Lower lobe of right lung (tissue), 2 donors: ENCODE data around the gene PPM1A. TPM values are rescaled to one million over a fixed set of nuclear protein-coding genes. Genes with fewer than 3 reads are reported as not detected.
"Not testable (repeated sequence)": the region's sequence is repeated elsewhere in the genome, so short reads cannot be mapped to it uniquely, and the experiment has no call there.

Source experiments
- ATAC-seq, 2 donors: fragments of 200-7000 bp; cut with Tn5 transposase; one replicate each; pipeline ENCODE4 v1.9.1; 2020 to 2022; ENCODE audit warnings: mild to moderate bottlenecking in 2 of 2, moderate library complexity in 2 of 2
- DNase-seq: peaks from one replicate; pipeline ENCODE4 v3.0.0-alpha.2; 2020
- H3K27ac ChIP-seq: fragments of 200-600 bp; one replicate; pipeline ENCODE4 v1.8.0; 2022
- H3K27me3 ChIP-seq: fragments of 200-600 bp; one replicate; pipeline ENCODE4 v1.8.0; 2022; ENCODE audit warnings: low read depth
- H3K36me3 ChIP-seq: fragments of 200-600 bp; one replicate; pipeline ENCODE4 v1.8.0; 2022; ENCODE audit warnings: mild to moderate bottlenecking
- H3K4me1 ChIP-seq: fragments of 200-600 bp; one replicate; pipeline ENCODE4 v1.8.0; 2022
- H3K4me3 ChIP-seq: fragments of 200-600 bp; one replicate; pipeline ENCODE4 v1.8.0; 2022; ENCODE audit warnings: mild to moderate bottlenecking
- H3K9me3 ChIP-seq: fragments of 200-600 bp; one replicate; pipeline ENCODE4 v1.8.0; 2022
- intact Hi-C: fragments of 100-400 bp; cut with DNase I; formaldehyde crosslinking; loops from one replicate; pipeline ENCODE4 v1.11.0; 2022
- total RNA-seq: library from RNA; stranded (reverse); fragmentation: NEBNext Ultra II Directional; extraction: Animal tissue kit (Norgen Biotek cat#: 25700); gene quantifications from one replicate; pipeline ENCODE4 v1.2.1, GENCODE V29; 2021
- TF ChIP-seq, protein P1 (sequence below): fragments of 200-600 bp; IDR thresholded peaks from one replicate; pipeline ENCODE4 v1.8.0; 2022; ENCODE audit warnings: antibody characterized with exemption, mild to moderate bottlenecking
- donor health status: DM: no; HTN: yes; CAD: no; lungs with severe emphysema.

Gene PPM1A
- total RNA-seq, 1 donor from 2014 or later: 58.0 TPM

DNA sequence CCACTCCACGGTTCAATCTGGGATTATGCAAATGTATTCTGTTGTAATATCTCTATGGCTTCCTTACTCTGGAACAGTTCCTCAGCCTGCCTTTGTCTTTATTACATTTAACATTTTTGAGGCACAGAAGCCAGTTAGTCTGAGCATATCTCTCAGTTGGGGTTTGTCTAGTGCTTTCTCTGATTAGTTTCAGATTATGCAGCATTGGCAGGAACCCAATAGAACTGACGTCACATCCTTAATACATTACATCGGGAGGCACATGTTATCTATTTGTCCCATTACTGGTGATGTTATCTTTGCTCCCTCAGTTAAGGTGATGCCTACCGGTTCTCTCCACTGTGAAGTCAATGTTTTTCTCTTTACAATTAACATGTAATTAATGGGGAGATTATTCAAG is 62.4 kb downstream of the PPM1A start:
- no peak for DNase-seq
- Histone ChIP-seq H3K4me1 (no peaks in the 10 kb centered on the region), H3K4me3 (no peak overlapping the region), H3K27me3 (peaks cover 5% of the 10 kb centered on the region), H3K36me3 (no peaks in the 10 kb centered on the region), H3K27ac (no peak overlapping the region), H3K9me3 (no peaks in the 10 kb centered on the region)
- intact Hi-C loops: no loop called here
- TF ChIP-seq, protein P1, sequence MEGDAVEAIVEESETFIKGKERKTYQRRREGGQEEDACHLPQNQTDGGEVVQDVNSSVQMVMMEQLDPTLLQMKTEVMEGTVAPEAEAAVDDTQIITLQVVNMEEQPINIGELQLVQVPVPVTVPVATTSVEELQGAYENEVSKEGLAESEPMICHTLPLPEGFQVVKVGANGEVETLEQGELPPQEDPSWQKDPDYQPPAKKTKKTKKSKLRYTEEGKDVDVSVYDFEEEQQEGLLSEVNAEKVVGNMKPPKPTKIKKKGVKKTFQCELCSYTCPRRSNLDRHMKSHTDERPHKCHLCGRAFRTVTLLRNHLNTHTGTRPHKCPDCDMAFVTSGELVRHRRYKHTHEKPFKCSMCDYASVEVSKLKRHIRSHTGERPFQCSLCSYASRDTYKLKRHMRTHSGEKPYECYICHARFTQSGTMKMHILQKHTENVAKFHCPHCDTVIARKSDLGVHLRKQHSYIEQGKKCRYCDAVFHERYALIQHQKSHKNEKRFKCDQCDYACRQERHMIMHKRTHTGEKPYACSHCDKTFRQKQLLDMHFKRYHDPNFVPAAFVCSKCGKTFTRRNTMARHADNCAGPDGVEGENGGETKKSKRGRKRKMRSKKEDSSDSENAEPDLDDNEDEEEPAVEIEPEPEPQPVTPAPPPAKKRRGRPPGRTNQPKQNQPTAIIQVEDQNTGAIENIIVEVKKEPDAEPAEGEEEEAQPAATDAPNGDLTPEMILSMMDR: no peak
- ATAC-seq: peak in 1 of 2 donors; percentile 10

DNA sequence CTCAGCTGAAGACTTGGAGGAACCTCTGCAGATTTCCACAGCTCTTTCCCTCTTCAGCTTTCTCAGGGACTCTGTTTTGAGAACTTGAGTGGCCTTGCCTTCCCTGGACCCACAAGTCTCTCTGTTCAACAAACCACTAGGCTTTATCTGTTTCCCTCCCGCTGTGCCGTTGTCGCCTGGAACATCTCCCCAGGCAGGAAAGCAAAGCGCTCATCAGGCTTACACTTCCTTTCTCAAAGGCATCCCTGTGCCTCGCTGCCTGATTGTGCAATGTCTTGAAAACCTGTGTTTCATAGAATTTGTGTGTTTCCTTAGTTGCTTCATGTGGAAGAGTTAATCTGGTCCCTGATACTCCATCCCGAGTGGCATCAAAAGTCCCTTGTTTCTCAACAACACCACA is 64.1 kb downstream of the PPM1A start:
- Histone ChIP-seq H3K4me1 (no peaks in the 10 kb centered on the region), H3K27ac (no peak overlapping the region), H3K27me3 (peaks cover 5% of the 10 kb centered on the region), H3K9me3 (no peaks in the 10 kb centered on the region), H3K36me3 (no peaks in the 10 kb centered on the region), H3K4me3 (no peak overlapping the region)
- DNase-seq (no peak), ATAC-seq (no peak)
- intact Hi-C loops: no loop called here
- TF ChIP-seq, protein P1: no peak

DNA sequence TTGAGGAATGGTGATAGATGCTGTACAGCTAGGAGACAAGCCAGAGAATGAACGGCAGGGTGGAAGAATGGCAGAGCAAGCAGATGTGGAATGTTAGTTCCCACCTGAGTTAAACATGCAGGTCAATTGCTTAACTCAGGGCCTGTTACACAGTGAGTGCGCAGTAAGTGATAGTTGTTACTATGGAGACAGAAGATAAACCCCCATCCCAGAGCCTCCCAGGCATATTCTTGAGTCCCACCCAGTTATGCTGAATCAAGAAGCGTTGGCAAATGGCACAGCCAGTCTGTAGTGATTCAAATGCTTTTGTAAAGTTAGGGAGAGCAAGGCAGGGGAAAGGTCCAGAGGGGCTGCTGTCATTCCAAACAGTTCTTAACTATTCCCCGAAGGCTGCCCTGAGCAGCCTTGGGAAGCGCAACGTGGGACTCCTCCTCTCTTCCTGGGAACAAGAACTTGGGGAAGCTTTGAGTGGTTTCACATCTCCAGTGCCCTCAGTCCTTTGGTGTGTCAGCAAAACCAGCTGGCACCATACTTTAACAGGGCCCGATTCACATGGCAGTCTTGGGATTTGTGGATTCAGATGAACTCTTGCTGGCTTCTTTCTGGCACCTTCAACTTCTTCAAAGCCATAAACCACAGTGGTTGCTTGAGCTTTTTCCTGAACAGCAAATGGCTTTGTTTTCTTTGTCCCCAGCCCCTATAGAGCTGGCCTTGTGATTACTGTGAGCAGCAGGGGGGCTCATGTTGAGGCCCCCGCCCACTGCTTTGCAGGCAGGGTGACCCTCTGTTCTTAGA is 66.4 kb downstream of the PPM1A start:
- intact Hi-C loops: no loop called here
- Histone ChIP-seq H3K4me1 (no peaks in the 10 kb centered on the region), H3K27ac (no peak overlapping the region), H3K36me3 (no peaks in the 10 kb centered on the region), H3K4me3 (no peak overlapping the region), H3K27me3 (peaks cover 5% of the 10 kb centered on the region), H3K9me3 (no peaks in the 10 kb centered on the region)
- DNase-seq (no peak), ATAC-seq (no peak)
- TF ChIP-seq, protein P1: no peak

DNA sequence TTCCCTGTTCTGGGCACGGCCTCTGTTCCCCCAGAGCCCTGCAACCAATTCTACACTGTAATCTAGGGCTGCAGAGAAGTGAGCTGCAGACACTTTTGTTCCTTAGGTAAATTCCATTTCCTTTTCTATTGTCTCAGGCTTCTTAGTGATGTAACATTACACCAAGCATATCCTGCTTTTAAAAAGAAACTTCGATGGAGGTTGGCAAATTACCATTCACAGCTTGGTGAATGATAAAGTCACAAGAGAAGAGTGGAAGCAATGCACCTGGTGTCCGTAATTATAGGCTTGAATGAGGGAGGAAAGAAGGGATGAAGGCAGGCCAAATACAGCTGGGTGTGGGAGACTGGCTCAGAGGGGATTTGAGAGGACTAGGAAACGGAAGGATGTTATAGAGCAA is 68.6 kb downstream of the PPM1A start:
- ATAC-seq (no peak), DNase-seq (no peak)
- H3K27me3 ChIP-seq: peaks cover 5% of the 10 kb centered on the region
- intact Hi-C loops: no loop called here
- H3K4me3 ChIP-seq: no peak overlapping the region
- TF ChIP-seq, protein P1: no peak
- no peaks in the 10 kb centered on the region for H3K4me1 ChIP-seq
- H3K27ac ChIP-seq: no peak overlapping the region
- H3K36me3 ChIP-seq: no peaks in the 10 kb centered on the region
- no peaks in the 10 kb centered on the region for H3K9me3 ChIP-seq

DNA sequence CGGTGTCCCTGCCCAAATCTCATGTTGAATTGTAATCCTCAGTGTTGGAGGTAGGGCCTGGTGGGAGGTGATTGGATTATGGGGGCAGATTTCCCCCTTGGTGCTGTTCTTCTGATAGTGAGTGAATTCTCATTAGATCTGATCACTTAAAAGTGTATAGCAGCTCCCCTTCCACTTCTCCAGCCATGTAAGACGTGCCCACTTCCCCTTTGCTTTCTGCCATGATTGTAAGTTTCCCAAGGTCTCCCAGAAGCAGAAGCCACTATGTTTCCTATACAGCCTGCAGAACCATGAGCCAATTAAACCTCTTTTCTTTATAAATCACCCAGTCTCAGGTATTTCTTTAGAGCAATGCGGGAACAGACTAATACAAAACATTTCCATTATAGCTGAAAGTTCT is 71.8 kb downstream of the PPM1A start:
- H3K9me3 ChIP-seq, DNase-seq, ATAC-seq, H3K27ac ChIP-seq, H3K4me3 ChIP-seq, H3K27me3 ChIP-seq, H3K36me3 ChIP-seq, intact Hi-C loops, H3K4me1 ChIP-seq: not testable (repeated sequence)

DNA sequence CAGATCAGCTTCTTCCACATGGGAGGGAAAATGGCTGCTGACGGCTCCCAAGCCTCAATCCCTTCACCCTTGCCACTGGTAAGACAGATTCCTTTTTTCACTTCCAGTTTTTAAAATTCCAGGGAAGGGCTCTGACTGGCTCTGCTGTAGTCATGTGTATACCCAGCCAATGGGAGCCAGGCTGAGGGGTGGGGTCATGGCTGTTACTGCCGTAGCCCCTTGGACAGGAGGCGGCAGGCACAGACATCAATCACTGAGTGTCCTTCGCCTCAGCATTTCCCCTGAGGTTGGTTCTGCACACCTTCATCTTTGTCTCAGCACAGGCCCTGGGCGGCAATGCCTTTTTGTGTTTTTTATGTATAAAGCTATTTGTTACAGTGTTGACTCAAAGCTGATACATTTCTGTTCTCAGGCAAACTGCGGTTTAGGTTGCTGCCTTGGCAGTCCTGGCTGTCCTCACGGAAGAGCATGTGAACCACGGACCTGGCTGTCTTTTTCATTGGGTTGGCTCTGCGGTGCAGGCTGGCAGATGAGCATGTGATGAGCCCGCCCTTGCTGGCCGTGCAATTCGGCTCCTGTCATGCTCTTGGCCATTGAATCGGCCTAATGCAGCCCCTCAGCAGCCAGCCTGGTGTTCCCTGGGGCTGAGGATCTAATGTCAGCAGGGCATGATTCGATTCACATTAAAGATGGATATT is 74.3 kb downstream of the PPM1A start:
- peaks cover 9% of the 10 kb centered on the region for H3K27me3 ChIP-seq
- intact Hi-C loops: no loop called here
- no peaks in the 10 kb centered on the region for H3K36me3 ChIP-seq
- H3K4me1 ChIP-seq: peaks cover 12% of the 10 kb centered on the region
- DNase-seq (no peak), ATAC-seq (no peak)
- TF ChIP-seq, protein P1: no peak
- no peak overlapping the region for H3K4me3 ChIP-seq
- H3K9me3 ChIP-seq: no peaks in the 10 kb centered on the region
- H3K27ac ChIP-seq: no peak overlapping the region
